Cardiac septum (tissue), 1 donor: ENCODE results near the gene GREB1. TPM values are rescaled to one million over a fixed set of nuclear protein-coding genes. Genes with fewer than 3 reads are reported as not detected.

Source experiments
- DNase-seq: peaks from one replicate; pipeline ENCODE4 v3.0.0-alpha.2; 2020; ENCODE audit warnings: low spot score
- intact Hi-C: fragments of 100-400 bp; cut with DNase I; formaldehyde crosslinking; loops from one replicate; pipeline ENCODE4 v1.14.0; 2022
- total RNA-seq: library from RNA; stranded (reverse); fragmentation: NEBNext Ultra II Directional; extraction: Animal tissue kit (Norgen Biotek cat#: 25700); gene quantifications from one replicate; pipeline ENCODE4 v1.2.1, GENCODE V29; 2021
- donor health status: DM: no; HTN: no; CAD: no.

The GREB1 gene
- total RNA-seq, 1 donor from 2014 or later = 2.9 TPM

GRCh38 chr2:11617984-11618707 lies 84.3 kb downstream of the GREB1 start:
- intact Hi-C loops = no loop called here
- DNase-seq = no peak

- no peak for DNase-seq
Measured at GRCh38 chr2:11618708-11619062, 84.8 kb downstream of the GREB1 start.

GRCh38 chr2:11621410-11621809 lies 87.6 kb downstream of the GREB1 start:
- peak; percentile 49 for DNase-seq
- intact Hi-C loops = no loop called here

More at GRCh38 chr2:11618708-11619062, 84.8 kb downstream of the GREB1 start:
- intact Hi-C loops = no loop called here

GRCh38 chr2:11622611-11623010 lies 88.8 kb downstream of the GREB1 start:
- DNase-seq = peak; percentile 7
- intact Hi-C loops = no loop called here

- DNase-seq = peak; percentile 22
- intact Hi-C loops = no loop called here
Measured at GRCh38 chr2:11624893-11625292, 91.0 kb downstream of the GREB1 start.

- intact Hi-C loops = no loop called here
- DNase-seq = no peak
Measured at GRCh38 chr2:11625671-11626070, 91.8 kb downstream of the GREB1 start.

GRCh38 chr2:11628675-11629074 lies 94.8 kb downstream of the GREB1 start:
- peak; percentile 63 for DNase-seq
- intact Hi-C loops = no loop called here

- intact Hi-C loops = no loop called here
Measured at GRCh38 chr2:11629215-11629614, 95.4 kb downstream of the GREB1 start.

GRCh38 chr2:11629851-11630250 lies 96.0 kb downstream of the GREB1 start:
- no peak for DNase-seq
- intact Hi-C loops = no loop called here

More at GRCh38 chr2:11629215-11629614, 95.4 kb downstream of the GREB1 start:
- no peak for DNase-seq

GRCh38 chr2:11630855-11631254 lies 97.0 kb downstream of the GREB1 start:
- no peak for DNase-seq
- intact Hi-C loops = no loop called here

- intact Hi-C loops = no loop called here
- DNase-seq = no peak
Measured at GRCh38 chr2:11631462-11631861, 97.6 kb downstream of the GREB1 start.

GRCh38 chr2:11633923-11634478 lies 100.2 kb downstream of the GREB1 start:
- DNase-seq = no peak
- intact Hi-C loops = no loop called here

GRCh38 chr2:11634584-11634983 lies 100.7 kb downstream of the GREB1 start:
- DNase-seq = no peak
- intact Hi-C loops = no loop called here

GRCh38 chr2:11635141-11635540 lies 101.3 kb downstream of the GREB1 start:
- no peak for DNase-seq
- intact Hi-C loops = no loop called here

- intact Hi-C loops = no loop called here
- no peak for DNase-seq
Measured at GRCh38 chr2:11636593-11637295, 102.9 kb downstream of the GREB1 start.

GRCh38 chr2:11637546-11637945 lies 103.7 kb downstream of the GREB1 start:
- intact Hi-C loops = no loop called here
- no peak for DNase-seq

- intact Hi-C loops = no loop called here
- no peak for DNase-seq
Measured at GRCh38 chr2:11639503-11639902, 105.7 kb downstream of the GREB1 start.

GRCh38 chr2:11640132-11640531 lies 106.3 kb downstream of the GREB1 start:
- intact Hi-C loops = no loop called here
- no peak for DNase-seq

GRCh38 chr2:11642972-11643371 lies 109.1 kb downstream of the GREB1 start:
- intact Hi-C loops = no loop called here
- DNase-seq = no peak

- DNase-seq = no peak
- intact Hi-C loops = no loop called here
Measured at GRCh38 chr2:11644293-11644692, 110.4 kb downstream of the GREB1 start.

- no peak for DNase-seq
Measured at GRCh38 chr2:11646530-11646929, 112.7 kb downstream of the GREB1 start.

More at GRCh38 chr2:11646530-11646929, 112.7 kb downstream of the GREB1 start:
- intact Hi-C loops = no loop called here
